PC-3 (cell line): ENCODE results near the gene FLNC.

Experiments used
- CTCF ChIP-seq: fragments of 300-600 bp; sonication (generic); conservative IDR thresholded peaks from 2 replicates; pipeline ENCODE4 v1.5.1; 2017; ENCODE audit warnings: antibody characterized with exemption, low read depth, mild to moderate bottlenecking, low read length
- EZH2 ChIP-seq: fragments of 300-600 bp; sonication (generic); IDR thresholded peaks from one replicate; pipeline ENCODE4 v1.6.1; 2017; ENCODE audit warnings: antibody characterized with exemption, mild to moderate bottlenecking, low read length; ENCODE audit not compliant: unreplicated experiment

DNA sequence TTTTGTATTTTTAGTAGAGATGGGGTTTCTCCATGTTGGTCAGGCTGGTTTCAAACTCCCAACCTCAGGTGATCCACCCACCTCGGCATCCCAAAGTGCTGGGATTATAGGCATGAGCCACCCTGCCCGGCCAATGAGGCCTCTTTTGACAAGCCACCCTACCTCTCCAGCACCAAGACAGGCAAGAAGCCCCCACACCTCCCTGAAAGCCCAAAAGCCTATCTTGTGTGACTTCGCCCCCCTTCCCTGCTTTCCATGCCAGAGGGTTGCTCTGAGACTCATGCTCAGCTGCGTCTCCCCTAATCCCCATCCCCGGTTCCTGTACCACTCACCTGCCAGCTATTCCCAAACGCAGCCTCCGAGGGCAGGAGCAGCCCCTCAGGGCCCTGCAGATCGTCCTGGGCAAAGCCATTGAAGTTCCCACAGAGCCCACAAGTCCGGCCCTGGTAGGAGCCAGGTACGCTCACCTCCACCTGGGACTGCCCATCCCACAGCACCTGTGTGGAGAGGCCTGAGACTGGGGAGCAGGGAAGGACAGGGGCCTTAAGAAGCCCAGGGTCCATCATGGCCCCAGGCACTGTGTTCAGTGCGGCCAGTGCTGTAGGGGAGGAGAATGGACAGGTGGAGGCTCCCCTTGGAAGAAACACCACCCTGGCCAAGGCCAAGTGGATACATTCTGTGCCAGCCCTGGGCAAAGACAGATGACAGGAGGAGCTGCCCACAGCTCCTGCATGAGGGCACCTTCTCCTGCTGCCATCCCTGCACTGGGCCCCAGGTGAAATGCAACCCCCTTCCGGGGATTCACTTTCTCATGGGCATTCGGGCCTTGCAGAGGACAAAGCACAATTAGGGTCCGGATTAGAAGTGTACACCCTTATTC, 48.3 kb downstream of the FLNC start:
- TF ChIP-seq CTCF (no peak), EZH2 (no peak)
